Measurements from ENCODE around the gene DBF4B.

Gene DBF4B

DNA sequence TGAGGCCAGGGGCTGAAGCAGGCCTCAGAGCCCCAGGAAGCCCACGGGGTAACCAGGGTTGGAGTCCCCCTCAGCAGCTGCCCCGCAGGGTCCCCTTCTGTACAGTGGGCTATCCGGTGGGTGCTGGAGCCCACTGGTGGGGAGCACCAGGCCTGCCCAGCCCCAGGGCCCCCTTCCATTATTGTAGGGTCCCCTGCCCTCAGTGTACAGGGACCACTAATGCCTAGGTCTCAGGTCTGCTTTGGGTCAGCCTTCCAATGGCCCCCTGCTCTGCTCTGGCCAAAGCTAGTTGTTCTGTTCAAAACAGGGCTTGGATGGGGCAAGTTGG lies 51.4 kb downstream of the DBF4B start:
- no peak for DNase-seq (ENCODE audit: low read depth, low spot score)
- H3K27ac ChIP-seq (ENCODE audit: low read length), result no peak overlapping the region
- no CpG with 5 or more reads among the region's 3 CpGs for WGBS (ENCODE audit: insufficient coverage, insufficient read length)
- no peaks in the 10 kb centered on the region for H3K36me3 ChIP-seq (ENCODE audit: control insufficient read depth, insufficient read depth, low read length)
- H3K4me3 ChIP-seq (ENCODE audit: low read length), result no peak overlapping the region
- H3K9me3 ChIP-seq (ENCODE audit: control insufficient read depth, insufficient read depth, low read length), result no peaks in the 10 kb centered on the region
- H3K27me3 ChIP-seq (ENCODE audit: control insufficient read depth, insufficient read depth, low read length), result peaks cover 24% of the 10 kb centered on the region
- H3K4me1 ChIP-seq (ENCODE audit: control insufficient read depth, insufficient read depth, low read length), result peaks cover 2% of the 10 kb centered on the region; the same call in 1 of the 2 replicates

DNA sequence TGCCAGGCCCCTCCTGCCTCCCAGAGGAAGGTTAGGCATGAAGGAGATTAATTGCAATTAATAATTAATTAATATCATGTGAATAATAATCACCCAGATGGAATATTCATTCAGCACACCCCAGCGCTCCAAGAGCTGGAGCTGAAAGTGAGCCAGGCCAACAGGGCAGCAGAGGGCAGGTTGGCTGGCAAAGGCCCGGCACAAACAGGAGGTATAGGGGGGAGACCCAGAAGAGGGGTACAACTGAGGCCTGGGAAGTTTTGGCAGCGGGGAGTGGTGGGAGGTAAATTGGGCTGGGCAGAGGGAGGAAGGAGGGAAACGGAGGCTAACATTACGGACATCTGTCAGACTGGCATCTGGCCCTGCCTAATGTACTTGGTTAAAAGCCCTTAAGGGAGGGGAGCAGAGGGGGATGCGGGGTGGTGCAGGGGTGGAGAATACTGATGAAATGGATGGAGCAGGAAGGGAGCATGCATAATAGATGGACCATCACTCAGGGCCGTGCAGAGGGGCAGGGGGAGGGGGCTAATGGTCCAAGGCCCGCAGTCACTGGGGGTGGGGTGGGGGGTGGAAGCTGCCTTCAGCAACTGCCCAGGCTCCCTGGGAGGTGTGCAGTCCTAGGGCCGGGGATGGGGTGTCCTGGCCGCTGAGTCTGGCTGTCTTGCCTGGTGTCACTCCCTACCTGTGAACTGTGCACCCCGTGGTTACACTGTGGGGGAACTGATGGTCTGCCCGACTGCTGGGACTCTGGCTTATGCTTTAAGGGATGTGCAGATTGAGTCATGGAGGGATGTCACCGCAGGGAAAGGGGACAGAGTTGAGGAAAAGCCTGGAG lies 52.2 kb downstream of the DBF4B start:
- DNase-seq (ENCODE audit: low read depth, low spot score), result no peak
- WGBS (ENCODE audit: insufficient coverage, insufficient read length), result no CpG with 5 or more reads among the region's 13 CpGs
- Histone ChIP-seq H3K36me3 (ENCODE audit: control insufficient read depth, insufficient read depth, low read length) (no peaks in the 10 kb centered on the region), H3K4me3 (ENCODE audit: low read length) (no peak overlapping the region), H3K27ac (ENCODE audit: low read length) (no peak overlapping the region), H3K9me3 (ENCODE audit: control insufficient read depth, insufficient read depth, low read length) (no peaks in the 10 kb centered on the region), H3K27me3 (ENCODE audit: control insufficient read depth, insufficient read depth, low read length) (peaks cover 24% of the 10 kb centered on the region), H3K4me1 (ENCODE audit: control insufficient read depth, insufficient read depth, low read length) (peaks cover 2% of the 10 kb centered on the region; the same call in 1 of the 2 replicates)

DNA sequence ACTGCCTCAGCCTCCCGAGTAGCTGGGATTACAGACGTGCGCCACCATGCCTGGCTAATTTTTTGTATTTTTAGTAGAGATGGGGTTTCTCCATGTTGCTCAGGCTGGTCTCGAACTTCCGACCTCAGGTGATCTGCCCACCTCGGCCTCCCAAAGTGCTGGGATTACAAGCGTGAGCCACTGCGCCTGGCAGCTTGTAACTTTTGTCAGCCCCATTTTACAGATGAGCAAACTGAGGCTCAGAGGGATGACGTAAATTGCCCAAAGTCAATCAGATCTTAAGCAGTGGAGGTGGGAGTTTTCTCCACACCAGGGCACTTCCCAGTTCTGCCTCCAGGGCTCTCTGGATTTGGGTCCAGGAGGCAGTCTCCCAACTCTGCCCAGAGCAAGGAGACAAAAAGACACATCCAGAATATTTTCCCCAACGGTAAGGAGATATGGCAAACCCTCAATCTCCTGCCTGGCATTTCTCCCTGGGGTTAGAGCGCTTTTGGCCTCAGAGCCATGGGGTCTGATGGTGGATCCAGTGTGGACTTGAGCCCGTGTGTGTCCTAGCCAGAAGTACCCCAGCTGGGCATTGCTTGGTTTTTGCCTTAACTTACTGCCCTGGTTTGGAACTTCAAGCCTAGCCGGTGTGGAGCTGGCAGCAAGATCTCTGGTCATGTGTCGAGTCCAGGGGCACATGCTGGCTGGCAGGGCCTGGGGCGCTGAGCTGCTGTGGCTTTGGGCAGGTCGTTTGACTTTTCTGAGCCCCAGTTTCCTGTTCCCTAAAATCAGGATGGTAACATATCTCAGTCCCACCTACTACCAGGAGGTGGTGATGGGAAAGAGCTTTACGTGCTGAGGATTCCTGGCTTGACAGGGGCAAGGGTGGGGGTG lies 53.7 kb downstream of the DBF4B start:
- H3K27me3 ChIP-seq (ENCODE audit: control insufficient read depth, insufficient read depth, low read length), result peaks cover 22% of the 10 kb centered on the region
- H3K4me3 ChIP-seq (ENCODE audit: low read length), result no peak overlapping the region
- H3K4me1 ChIP-seq (ENCODE audit: control insufficient read depth, insufficient read depth, low read length), result peaks cover 2% of the 10 kb centered on the region; the same call in 1 of the 2 replicates
- WGBS (ENCODE audit: insufficient coverage, insufficient read length), result no CpG with 5 or more reads among the region's 17 CpGs
- H3K9me3 ChIP-seq (ENCODE audit: control insufficient read depth, insufficient read depth, low read length), result no peaks in the 10 kb centered on the region
- no peaks in the 10 kb centered on the region for H3K36me3 ChIP-seq (ENCODE audit: control insufficient read depth, insufficient read depth, low read length)
- DNase-seq (ENCODE audit: low read depth, low spot score), result no peak
- no peak overlapping the region for H3K27ac ChIP-seq (ENCODE audit: low read length)

DNA sequence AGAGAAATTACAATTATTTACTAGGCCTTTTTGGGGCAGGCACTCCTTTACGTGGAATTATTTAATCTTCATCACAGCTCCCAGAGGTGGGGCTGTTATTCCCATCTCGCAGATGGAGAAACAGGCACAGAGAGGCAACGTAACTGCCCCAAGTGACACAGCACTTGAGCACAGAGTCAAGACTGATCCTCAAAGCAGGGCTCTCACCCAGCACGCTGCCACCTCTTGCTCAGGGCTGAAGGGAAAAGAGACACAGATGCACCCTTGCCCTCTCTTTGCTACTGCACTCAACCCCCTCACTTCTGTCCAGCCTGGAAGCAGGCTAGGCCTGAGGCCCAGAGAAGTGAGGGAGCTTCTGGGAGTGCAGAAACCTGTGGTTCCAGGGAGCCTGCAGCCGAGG lies 54.7 kb downstream of the DBF4B start:
- Histone ChIP-seq H3K9me3 (ENCODE audit: control insufficient read depth, insufficient read depth, low read length) (no peaks in the 10 kb centered on the region), H3K27me3 (ENCODE audit: control insufficient read depth, insufficient read depth, low read length) (peaks cover 12% of the 10 kb centered on the region), H3K4me1 (ENCODE audit: control insufficient read depth, insufficient read depth, low read length) (peaks cover 6% of the 10 kb centered on the region; the same call in 1 of the 2 replicates), H3K36me3 (ENCODE audit: control insufficient read depth, insufficient read depth, low read length) (no peaks in the 10 kb centered on the region), H3K27ac (ENCODE audit: low read length) (no peak overlapping the region), H3K4me3 (ENCODE audit: low read length) (no peak overlapping the region)
- no peak for DNase-seq (ENCODE audit: low read depth, low spot score)
- no CpG with 5 or more reads among the region's 5 CpGs for WGBS (ENCODE audit: insufficient coverage, insufficient read length)

DNA sequence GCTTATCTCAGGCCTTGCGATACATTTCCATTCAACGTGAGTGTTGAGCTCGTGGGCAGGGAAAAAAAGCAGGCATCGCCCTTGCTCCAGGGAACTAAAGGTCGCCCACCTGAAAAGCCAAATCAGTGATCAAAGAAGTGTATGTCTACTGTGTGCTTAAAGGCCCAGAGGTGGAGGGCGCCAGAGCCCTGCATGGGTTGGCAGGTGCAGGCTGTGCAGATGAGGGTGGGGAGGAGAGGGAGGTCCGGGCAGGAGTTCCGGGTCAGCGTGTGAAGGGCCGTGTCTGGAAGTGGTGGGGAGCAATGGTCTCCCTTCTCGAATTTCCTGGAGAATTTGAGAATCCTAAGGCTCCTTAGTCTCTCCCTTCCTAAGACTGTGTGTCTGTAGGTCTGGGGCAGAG lies 57.5 kb downstream of the DBF4B start:
- Histone ChIP-seq H3K27me3 (ENCODE audit: control insufficient read depth, insufficient read depth, low read length) (peaks cover 3% of the 10 kb centered on the region; the same call in 1 of the 2 replicates), H3K4me1 (ENCODE audit: control insufficient read depth, insufficient read depth, low read length) (peaks cover 6% of the 10 kb centered on the region; the same call in 1 of the 2 replicates), H3K27ac (ENCODE audit: low read length) (no peak overlapping the region), H3K36me3 (ENCODE audit: control insufficient read depth, insufficient read depth, low read length) (no peaks in the 10 kb centered on the region), H3K4me3 (ENCODE audit: low read length) (no peak overlapping the region), H3K9me3 (ENCODE audit: control insufficient read depth, insufficient read depth, low read length) (no peaks in the 10 kb centered on the region)
- no peak for DNase-seq (ENCODE audit: low read depth, low spot score)
- WGBS (ENCODE audit: insufficient coverage, insufficient read length), result no CpG with 5 or more reads among the region's 11 CpGs

DNA sequence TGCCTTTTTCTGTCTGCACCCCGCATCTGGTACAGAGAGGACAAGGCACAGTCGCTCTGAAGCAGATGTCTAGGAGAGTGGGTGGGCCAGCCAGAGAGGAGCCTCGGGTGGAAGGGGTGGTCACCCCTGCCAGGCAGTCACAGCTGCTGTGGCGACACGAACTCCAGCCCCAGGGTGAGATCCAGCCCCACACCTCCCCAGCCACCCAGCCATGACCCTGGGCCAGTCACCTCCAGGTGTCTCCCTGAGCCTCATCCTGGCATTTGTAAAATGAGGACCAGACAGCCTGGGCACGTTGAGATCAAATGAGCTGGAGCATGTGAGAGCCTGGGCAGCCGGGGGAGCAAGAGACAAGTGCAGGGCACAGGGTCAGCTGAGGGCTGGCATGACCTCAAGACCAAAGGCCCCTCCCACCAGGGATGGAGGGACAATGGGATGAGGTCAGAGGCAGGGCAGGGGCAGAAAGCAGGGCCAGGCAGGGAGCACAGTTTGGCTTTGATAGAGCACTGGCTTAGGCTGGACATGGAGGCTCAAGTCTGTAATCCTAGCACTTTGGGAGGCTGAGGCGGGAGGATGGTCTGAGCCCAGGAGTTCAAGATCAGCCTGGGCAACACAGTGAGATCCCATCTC lies 58.1 kb downstream of the DBF4B start:
- H3K36me3 ChIP-seq (ENCODE audit: control insufficient read depth, insufficient read depth, low read length), result no peaks in the 10 kb centered on the region
- H3K4me1 ChIP-seq (ENCODE audit: control insufficient read depth, insufficient read depth, low read length), result peaks cover 6% of the 10 kb centered on the region; the same call in 1 of the 2 replicates
- no peaks in the 10 kb centered on the region; the same call in 1 of the 2 replicates for H3K27me3 ChIP-seq (ENCODE audit: control insufficient read depth, insufficient read depth, low read length)
- no peak overlapping the region for H3K27ac ChIP-seq (ENCODE audit: low read length)
- no peak overlapping the region for H3K4me3 ChIP-seq (ENCODE audit: low read length)
- no CpG with 5 or more reads among the region's 8 CpGs for WGBS (ENCODE audit: insufficient coverage, insufficient read length)
- no peak for DNase-seq (ENCODE audit: low read depth, low spot score)
- no peaks in the 10 kb centered on the region for H3K9me3 ChIP-seq (ENCODE audit: control insufficient read depth, insufficient read depth, low read length)

DNA sequence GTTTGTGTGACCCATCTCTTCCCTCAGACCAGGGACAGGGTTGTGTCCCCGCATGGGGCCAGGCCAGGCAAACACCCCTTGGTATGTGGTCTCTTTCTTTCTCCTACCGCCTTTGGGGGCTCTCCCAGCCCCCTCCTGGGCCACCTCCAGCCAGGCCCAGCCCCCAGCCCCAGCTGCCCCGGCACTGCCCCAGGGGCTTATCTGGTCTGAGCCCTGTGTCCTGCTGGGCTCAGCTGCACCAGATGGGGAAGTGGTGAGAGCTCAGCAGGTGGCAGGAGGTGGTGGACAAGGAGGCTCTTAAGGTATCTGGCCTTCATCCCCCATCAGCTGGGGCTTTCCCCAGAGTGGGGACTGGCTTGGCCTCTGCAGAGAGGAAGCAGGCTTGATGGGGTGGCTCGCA lies 59.0 kb downstream of the DBF4B start:
- no CpG with 5 or more reads among the region's 4 CpGs for WGBS (ENCODE audit: insufficient coverage, insufficient read length)
- Histone ChIP-seq H3K27me3 (ENCODE audit: control insufficient read depth, insufficient read depth, low read length) (no peaks in the 10 kb centered on the region), H3K36me3 (ENCODE audit: control insufficient read depth, insufficient read depth, low read length) (no peaks in the 10 kb centered on the region), H3K4me3 (ENCODE audit: low read length) (no peak overlapping the region), H3K4me1 (ENCODE audit: control insufficient read depth, insufficient read depth, low read length) (peaks cover 5% of the 10 kb centered on the region; the same call in 1 of the 2 replicates), H3K27ac (ENCODE audit: low read length) (no peak overlapping the region), H3K9me3 (ENCODE audit: control insufficient read depth, insufficient read depth, low read length) (no peaks in the 10 kb centered on the region)
- no peak for DNase-seq (ENCODE audit: low read depth, low spot score)

DNA sequence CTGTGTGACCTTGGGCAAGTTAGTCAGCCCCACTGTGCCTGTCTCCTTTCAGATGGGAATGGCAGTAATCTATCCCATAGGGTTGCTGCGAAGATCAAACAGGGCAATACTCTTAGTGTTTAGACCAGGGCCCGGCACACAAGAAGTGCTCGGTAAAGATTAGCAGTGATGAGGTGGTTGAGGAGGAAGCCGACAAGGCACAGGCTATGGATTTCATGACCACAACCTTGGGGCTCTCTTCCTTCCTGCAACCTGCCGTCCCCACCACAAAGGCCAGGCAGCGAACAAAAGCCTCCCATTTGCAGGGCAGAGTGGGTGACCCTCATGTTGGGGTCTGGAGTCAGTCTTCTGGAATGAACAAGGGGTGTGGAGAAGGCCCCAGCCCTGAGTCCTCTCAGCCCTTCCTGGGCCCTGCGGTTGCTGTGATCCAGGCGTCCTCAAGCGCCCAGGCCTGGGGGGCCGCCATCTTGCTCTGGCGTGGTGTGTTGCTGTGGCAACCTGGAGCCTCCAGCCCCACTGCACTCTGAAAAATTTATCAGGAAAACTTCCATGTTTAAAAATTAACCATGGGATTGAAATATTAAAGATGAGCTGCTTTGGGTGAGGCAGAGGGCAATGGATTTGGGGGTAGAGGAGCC lies 60.2 kb downstream of the DBF4B start:
- no peak overlapping the region for H3K4me3 ChIP-seq (ENCODE audit: low read length)
- WGBS (ENCODE audit: insufficient coverage, insufficient read length), result no CpG with 5 or more reads among the region's 11 CpGs
- H3K9me3 ChIP-seq (ENCODE audit: control insufficient read depth, insufficient read depth, low read length), result no peaks in the 10 kb centered on the region
- H3K27me3 ChIP-seq (ENCODE audit: control insufficient read depth, insufficient read depth, low read length), result no peaks in the 10 kb centered on the region
- no peaks in the 10 kb centered on the region for H3K36me3 ChIP-seq (ENCODE audit: control insufficient read depth, insufficient read depth, low read length)
- DNase-seq (ENCODE audit: low read depth, low spot score), result no peak
- H3K27ac ChIP-seq (ENCODE audit: low read length), result no peak overlapping the region
- H3K4me1 ChIP-seq (ENCODE audit: control insufficient read depth, insufficient read depth, low read length), result peaks cover 4% of the 10 kb centered on the region; the same call in 1 of the 2 replicates

DNA sequence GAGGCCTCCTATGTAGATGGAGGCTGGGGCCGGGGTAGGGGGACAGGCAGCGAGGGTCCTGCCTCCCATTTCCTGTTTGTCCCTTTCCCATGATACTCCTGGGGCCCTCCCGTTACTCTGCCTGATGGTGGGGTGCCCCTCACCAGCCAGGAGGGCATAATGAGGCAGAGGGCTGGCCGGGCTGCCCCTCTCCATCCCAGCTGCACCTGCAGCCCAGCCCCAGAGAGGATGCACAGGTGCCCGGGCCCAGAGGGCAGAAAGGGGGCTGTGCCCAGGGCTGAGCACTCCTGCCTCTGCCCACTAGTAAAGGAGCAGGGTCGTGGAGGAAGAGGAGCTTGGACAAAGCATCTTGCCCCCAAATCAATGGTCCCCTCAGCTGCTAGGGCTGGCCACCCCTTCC lies 60.8 kb downstream of the DBF4B start:
- Histone ChIP-seq H3K27ac (ENCODE audit: low read length) (no peak overlapping the region), H3K4me3 (ENCODE audit: low read length) (no peak overlapping the region), H3K36me3 (ENCODE audit: control insufficient read depth, insufficient read depth, low read length) (no peaks in the 10 kb centered on the region), H3K27me3 (ENCODE audit: control insufficient read depth, insufficient read depth, low read length) (no peaks in the 10 kb centered on the region), H3K4me1 (ENCODE audit: control insufficient read depth, insufficient read depth, low read length) (peaks cover 4% of the 10 kb centered on the region; the same call in 1 of the 2 replicates), H3K9me3 (ENCODE audit: control insufficient read depth, insufficient read depth, low read length) (no peaks in the 10 kb centered on the region)
- WGBS (ENCODE audit: insufficient coverage, insufficient read length), result no CpG with 5 or more reads among the region's 6 CpGs
- no peak for DNase-seq (ENCODE audit: low read depth, low spot score)

DNA sequence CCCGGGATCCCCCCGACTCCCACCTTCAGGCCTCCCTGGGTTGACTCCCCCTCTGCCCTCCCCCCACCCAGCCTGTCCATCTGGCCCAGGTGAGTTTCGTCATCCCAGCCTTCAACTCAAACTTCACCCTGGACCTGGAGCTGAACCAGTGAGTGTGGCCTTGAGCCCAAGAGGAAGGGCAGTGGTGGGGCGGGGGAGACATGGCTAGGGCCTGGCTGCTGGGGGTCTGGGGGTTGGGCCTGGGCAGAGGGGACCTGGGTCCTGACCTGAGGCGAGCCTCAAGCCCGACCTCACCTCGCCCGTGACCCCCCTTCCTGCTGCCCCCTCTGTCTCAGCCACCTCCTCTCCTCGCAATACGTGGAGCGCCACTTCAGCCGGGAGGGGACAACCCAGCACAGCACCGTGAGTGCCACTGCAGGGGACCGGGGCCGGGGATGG lies 61.2 kb downstream of the DBF4B start:
- Histone ChIP-seq H3K9me3 (ENCODE audit: control insufficient read depth, insufficient read depth, low read length) (no peaks in the 10 kb centered on the region), H3K36me3 (ENCODE audit: control insufficient read depth, insufficient read depth, low read length) (no peaks in the 10 kb centered on the region), H3K27ac (ENCODE audit: low read length) (no peak overlapping the region), H3K4me3 (ENCODE audit: low read length) (no peak overlapping the region), H3K4me1 (ENCODE audit: control insufficient read depth, insufficient read depth, low read length) (peaks cover 4% of the 10 kb centered on the region; the same call in 1 of the 2 replicates), H3K27me3 (ENCODE audit: control insufficient read depth, insufficient read depth, low read length) (no peaks in the 10 kb centered on the region)
- no peak for DNase-seq (ENCODE audit: low read depth, low spot score)
- no CpG with 5 or more reads among the region's 15 CpGs for WGBS (ENCODE audit: insufficient coverage, insufficient read length)
